ENCODE measurements around the gene COPG1.
"Not testable (repeated sequence)": the region's sequence is repeated elsewhere in the genome, so short reads cannot be mapped to it uniquely, and the experiment has no call there.

Gene COPG1

DNA sequence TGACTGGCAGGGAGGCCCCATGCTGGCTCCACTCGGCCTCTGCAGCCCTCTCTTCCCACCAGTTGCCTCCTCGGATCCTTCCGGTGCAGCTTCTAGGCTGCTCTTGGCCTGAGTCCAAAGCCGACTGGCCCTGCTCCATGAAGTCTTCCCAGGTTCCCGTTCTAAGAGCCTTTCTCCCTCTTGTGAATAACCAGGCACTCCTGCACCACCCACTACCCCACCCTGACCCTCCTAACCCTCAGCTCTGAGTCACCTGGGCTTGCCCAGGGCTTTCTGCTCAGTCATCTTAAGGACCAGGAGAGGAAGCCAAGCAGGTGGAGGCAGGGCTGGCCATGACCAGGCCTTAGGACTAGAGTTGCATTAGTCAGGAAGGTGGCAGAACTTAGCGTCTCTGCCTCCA, 37.6 kb upstream of the COPG1 start:
- no peak overlapping the region for H3K27ac ChIP-seq
- TF ChIP-seq, protein P1, sequence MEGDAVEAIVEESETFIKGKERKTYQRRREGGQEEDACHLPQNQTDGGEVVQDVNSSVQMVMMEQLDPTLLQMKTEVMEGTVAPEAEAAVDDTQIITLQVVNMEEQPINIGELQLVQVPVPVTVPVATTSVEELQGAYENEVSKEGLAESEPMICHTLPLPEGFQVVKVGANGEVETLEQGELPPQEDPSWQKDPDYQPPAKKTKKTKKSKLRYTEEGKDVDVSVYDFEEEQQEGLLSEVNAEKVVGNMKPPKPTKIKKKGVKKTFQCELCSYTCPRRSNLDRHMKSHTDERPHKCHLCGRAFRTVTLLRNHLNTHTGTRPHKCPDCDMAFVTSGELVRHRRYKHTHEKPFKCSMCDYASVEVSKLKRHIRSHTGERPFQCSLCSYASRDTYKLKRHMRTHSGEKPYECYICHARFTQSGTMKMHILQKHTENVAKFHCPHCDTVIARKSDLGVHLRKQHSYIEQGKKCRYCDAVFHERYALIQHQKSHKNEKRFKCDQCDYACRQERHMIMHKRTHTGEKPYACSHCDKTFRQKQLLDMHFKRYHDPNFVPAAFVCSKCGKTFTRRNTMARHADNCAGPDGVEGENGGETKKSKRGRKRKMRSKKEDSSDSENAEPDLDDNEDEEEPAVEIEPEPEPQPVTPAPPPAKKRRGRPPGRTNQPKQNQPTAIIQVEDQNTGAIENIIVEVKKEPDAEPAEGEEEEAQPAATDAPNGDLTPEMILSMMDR (IDR thresholded peaks at IDR 0.05; ENCODE audit: low read depth, low read length) = no peak
- no peak for DNase-seq

DNA sequence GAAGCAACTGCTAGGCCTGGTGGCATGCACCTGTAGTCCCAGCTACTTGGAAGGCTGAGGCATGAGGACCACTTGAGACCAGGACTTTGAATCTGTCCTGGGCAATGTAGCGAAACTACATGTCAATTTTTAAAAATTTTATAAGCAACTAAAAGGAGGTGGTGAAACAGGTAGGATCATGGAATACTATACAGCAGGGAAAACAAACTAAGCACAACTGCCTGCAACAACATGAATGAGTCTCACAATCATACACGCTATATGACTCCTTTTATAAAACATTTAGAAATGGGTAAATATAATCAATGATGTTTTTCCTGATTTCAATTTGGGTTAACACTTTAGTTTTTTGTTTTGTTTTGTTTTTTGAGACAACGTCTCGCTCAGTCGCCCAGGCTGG, 36.2 kb upstream of the COPG1 start:
- Histone ChIP-seq H3K9me3 (ENCODE audit: severe bottlenecking) (no peaks in the 10 kb centered on the region), H3K4me3 (ENCODE audit: low read depth, low read length) (no peak overlapping the region), H3K36me3 (no peaks in the 10 kb centered on the region), H3K27ac (no peak overlapping the region), H3K27me3 (ENCODE audit: insufficient read depth, low read depth, severe bottlenecking) (no peaks in the 10 kb centered on the region)
- TF ChIP-seq, protein P1 (IDR thresholded peaks at IDR 0.05; ENCODE audit: low read depth, low read length) = no peak
- DNase-seq = no peak

More for the DNA sequence above, 37.6 kb upstream of the COPG1 start:
- no peaks in the 10 kb centered on the region for H3K36me3 ChIP-seq
- no peaks in the 10 kb centered on the region for H3K9me3 ChIP-seq (ENCODE audit: severe bottlenecking)
- H3K4me3 ChIP-seq (ENCODE audit: low read depth, low read length) = no peak overlapping the region
- no peaks in the 10 kb centered on the region for H3K27me3 ChIP-seq (ENCODE audit: insufficient read depth, low read depth, severe bottlenecking)

DNA sequence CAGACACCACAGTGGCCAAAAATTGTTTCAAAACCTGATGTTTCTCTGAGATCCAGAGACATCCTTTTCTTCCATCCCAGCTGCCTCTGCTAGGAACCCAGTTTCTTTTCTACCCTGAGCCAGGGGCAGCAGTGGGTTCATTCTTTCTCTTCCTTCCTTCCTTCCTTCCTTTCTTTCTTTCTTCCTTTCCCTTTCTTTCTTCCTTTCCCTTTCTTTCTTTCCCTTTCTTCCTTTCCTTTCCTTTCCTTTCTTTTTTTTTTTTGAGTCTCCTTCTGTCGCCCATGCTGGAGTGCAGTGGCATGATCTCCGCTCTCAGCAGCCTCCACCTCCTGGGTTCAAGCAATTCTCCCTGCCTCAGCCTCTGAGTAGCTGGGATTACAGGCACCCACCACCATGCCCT, 30.7 kb upstream of the COPG1 start:
- Histone ChIP-seq H3K27me3 (ENCODE audit: insufficient read depth, low read depth, severe bottlenecking) (no peaks in the 10 kb centered on the region), H3K4me3 (ENCODE audit: low read depth, low read length) (no peak overlapping the region), H3K36me3 (no peaks in the 10 kb centered on the region), H3K9me3 (ENCODE audit: severe bottlenecking) (no peaks in the 10 kb centered on the region), H3K27ac (no peak overlapping the region)
- no peak for DNase-seq
- TF ChIP-seq, protein P1 (IDR thresholded peaks at IDR 0.05; ENCODE audit: low read depth, low read length) = no peak

DNA sequence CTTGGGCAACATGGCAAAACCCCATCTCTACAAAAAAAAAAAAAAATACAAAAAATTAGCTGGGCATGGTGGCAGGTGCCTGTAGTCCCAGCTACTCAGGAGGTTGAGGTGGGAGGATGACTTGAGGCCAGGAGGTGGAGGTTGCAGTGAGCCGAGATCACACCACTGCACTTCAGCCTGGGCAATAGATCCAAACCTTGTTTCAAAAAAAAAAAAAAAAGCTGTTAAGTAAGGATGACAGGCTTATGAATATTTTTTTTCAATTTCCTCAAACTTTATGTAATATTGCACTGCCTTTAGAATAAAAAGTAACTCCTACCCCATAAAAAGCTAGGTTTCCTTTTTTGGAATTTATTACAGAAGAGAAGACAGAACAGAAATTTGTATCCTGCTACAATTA, 25.0 kb upstream of the COPG1 start:
- not testable (repeated sequence) for H3K36me3 ChIP-seq; H3K27ac ChIP-seq; H3K27me3 ChIP-seq (ENCODE audit: insufficient read depth, low read depth, severe bottlenecking); H3K9me3 ChIP-seq (ENCODE audit: severe bottlenecking); DNase-seq; H3K4me3 ChIP-seq (ENCODE audit: low read depth, low read length)

DNA sequence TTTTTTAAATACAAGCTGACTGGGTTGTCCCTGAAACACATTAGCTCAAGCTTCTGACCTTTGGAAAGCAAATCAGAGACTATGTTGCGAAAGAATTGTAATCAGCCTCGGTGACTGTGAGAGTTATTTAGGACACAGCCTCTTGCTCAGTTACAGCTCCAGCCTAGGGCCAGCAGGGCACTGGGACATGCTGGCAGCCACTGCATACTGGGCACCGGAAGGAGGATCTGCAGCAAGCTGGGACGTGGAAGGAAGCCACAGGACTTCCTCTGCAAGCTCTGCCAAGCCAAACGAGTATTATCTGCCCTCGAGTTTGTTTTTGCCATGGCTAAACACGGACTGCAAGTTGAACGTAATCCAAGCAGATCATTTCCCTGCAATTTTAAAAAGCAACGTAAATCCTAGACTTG, 24.4 kb upstream of the COPG1 start:
- Histone ChIP-seq H3K9me3 (ENCODE audit: severe bottlenecking) (no peaks in the 10 kb centered on the region), H3K27me3 (ENCODE audit: insufficient read depth, low read depth, severe bottlenecking) (no peaks in the 10 kb centered on the region), H3K36me3 (no peaks in the 10 kb centered on the region), H3K27ac (no peak overlapping the region), H3K4me3 (ENCODE audit: low read depth, low read length) (no peak overlapping the region)
- DNase-seq = no peak
- TF ChIP-seq, protein P1 (IDR thresholded peaks at IDR 0.05; ENCODE audit: low read depth, low read length) = no peak

DNA sequence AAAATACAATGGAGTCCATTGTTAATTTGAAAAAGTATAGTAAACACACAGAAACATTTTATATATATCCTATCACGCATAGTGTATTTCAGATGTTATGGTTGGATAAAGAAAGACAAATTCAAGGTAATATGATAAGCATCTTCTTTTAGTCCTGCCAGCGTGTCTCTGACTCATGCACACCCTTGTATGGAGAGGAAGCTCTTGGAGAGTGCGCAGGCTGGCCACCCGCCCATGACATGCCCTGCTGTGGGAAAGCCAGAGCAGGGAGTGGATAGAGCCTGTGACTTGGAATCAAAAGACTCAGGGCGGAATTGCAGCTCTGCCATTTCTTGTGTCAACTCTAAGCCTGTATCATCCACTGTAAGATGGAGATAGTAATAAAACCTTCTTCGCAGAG, 23.0 kb upstream of the COPG1 start:
- TF ChIP-seq, protein P1 (IDR thresholded peaks at IDR 0.05; ENCODE audit: low read depth, low read length) = no peak
- H3K36me3 ChIP-seq = no peaks in the 10 kb centered on the region
- no peaks in the 10 kb centered on the region for H3K27me3 ChIP-seq (ENCODE audit: insufficient read depth, low read depth, severe bottlenecking)
- no peak overlapping the region for H3K4me3 ChIP-seq (ENCODE audit: low read depth, low read length)
- DNase-seq = no peak
- no peak overlapping the region for H3K27ac ChIP-seq
- H3K9me3 ChIP-seq (ENCODE audit: severe bottlenecking) = no peaks in the 10 kb centered on the region

Measured in WERI-Rb-1 (cell line).